Measurements from ENCODE around the gene ALG9. TPM values are rescaled to one million over a fixed set of nuclear protein-coding genes. Genes with fewer than 3 reads are reported as not detected.

Gene ALG9
- polyA plus RNA-seq, 3 donors = 7.4 to 7.9 (median 7.8) TPM

- no peak overlapping the region for H3K27ac Mint-ChIP-seq
- H3K27me3 Mint-ChIP-seq (ENCODE audit: low read depth in 3 of 3) = peaks cover 34 to 43% (median 37%) of the 10 kb centered on the region in 3 donors
- peaks cover 8 to 13% (median 13%) of the 10 kb centered on the region in 7 donors for H3K9me3 Mint-ChIP-seq
- Histone ChIP-seq H3K4me3 (replicated peaks in 1 of 3; ENCODE audit: low read depth in 2 of 3, low read length in 3 of 3) (no peak overlapping the region), H3K9ac (ENCODE audit: insufficient read depth, low read length, poor library complexity, severe bottlenecking) (no peak overlapping the region), H3K4me2 (replicated peaks; ENCODE audit: extremely low read depth, low read length, poor library complexity, severe bottlenecking) (no peak overlapping the region), H2AFZ (ENCODE audit: insufficient read depth, low read depth, low read length, poor library complexity, severe bottlenecking) (no peak overlapping the region), H3K79me2 (ENCODE audit: insufficient read depth, low read length) (no peaks in the 10 kb centered on the region), H3K36me3 (replicated peaks in 1 of 2; ENCODE audit: control insufficient read depth in 1 of 2, insufficient read depth in 2 of 2, low read length in 2 of 2) (no peaks in the 10 kb centered on the region), H3K9me3 (replicated peaks in 1 of 2; ENCODE audit: control insufficient read depth in 1 of 2, insufficient read depth in 1 of 2, low read length in 2 of 2) (peaks cover 4 to 10% of the 10 kb centered on the region in 2 donors), H3K27me3 (ENCODE audit: control insufficient read depth in 2 of 2, insufficient read depth in 2 of 2, low read length in 2 of 2) (peaks cover 13 to 35% of the 10 kb centered on the region in 2 donors), H3K4me1 (ENCODE audit: control insufficient read depth in 1 of 2, insufficient read depth in 2 of 2, low read length in 2 of 2) (no peaks in the 10 kb centered on the region), H3K27ac (ENCODE audit: low read depth in 1 of 2, low read length in 2 of 2) (no peak overlapping the region), H4K20me1 (ENCODE audit: insufficient read depth, low read length) (no peaks in the 10 kb centered on the region)
- TF ChIP-seq, protein P1, sequence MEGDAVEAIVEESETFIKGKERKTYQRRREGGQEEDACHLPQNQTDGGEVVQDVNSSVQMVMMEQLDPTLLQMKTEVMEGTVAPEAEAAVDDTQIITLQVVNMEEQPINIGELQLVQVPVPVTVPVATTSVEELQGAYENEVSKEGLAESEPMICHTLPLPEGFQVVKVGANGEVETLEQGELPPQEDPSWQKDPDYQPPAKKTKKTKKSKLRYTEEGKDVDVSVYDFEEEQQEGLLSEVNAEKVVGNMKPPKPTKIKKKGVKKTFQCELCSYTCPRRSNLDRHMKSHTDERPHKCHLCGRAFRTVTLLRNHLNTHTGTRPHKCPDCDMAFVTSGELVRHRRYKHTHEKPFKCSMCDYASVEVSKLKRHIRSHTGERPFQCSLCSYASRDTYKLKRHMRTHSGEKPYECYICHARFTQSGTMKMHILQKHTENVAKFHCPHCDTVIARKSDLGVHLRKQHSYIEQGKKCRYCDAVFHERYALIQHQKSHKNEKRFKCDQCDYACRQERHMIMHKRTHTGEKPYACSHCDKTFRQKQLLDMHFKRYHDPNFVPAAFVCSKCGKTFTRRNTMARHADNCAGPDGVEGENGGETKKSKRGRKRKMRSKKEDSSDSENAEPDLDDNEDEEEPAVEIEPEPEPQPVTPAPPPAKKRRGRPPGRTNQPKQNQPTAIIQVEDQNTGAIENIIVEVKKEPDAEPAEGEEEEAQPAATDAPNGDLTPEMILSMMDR (IDR thresholded peaks at IDR 0.05) = no peak
- H3K4me1 Mint-ChIP-seq = peaks cover 3% of the 10 kb centered on the region
- intact Hi-C loops (cut with micrococcal nuclease) = no loop called here
- H3K4me3 Mint-ChIP-seq = no peak overlapping the region
- no peak for DNase-seq
- H3K36me3 Mint-ChIP-seq = peaks cover 0 to 3% of the 10 kb centered on the region in 2 donors
- 100% methylated on average over 3 of the region's 5 CpGs for WGBS (ENCODE audit: insufficient coverage)
Measured at GRCh38 chr11:111909378-111909777, 38.0 kb upstream of the ALG9 start.

GRCh38 chr11:111908639-111909305 lies 37.4 kb upstream of the ALG9 start:
- H3K9me3 ChIP-seq (replicated peaks in 1 of 2; ENCODE audit: control insufficient read depth in 1 of 2, insufficient read depth in 1 of 2, low read length in 2 of 2) = peaks cover 4 to 11% of the 10 kb centered on the region in 2 donors
- Mint-ChIP-seq H3K9me3 (peaks cover 8 to 15% (median 13%) of the 10 kb centered on the region in 7 donors), H3K27ac (no peak overlapping the region), H3K27me3 (ENCODE audit: low read depth in 3 of 3) (peaks cover 32 to 37% (median 35%) of the 10 kb centered on the region in 3 donors), H3K4me3 (no peak overlapping the region), H3K36me3 (peaks cover 0 to 3% of the 10 kb centered on the region in 2 donors), H3K4me1 (peaks cover 3% of the 10 kb centered on the region)
- no peaks in the 10 kb centered on the region for H3K36me3 ChIP-seq (replicated peaks in 1 of 2; ENCODE audit: control insufficient read depth in 1 of 2, insufficient read depth in 2 of 2, low read length in 2 of 2)
- H3K4me2 ChIP-seq (replicated peaks; ENCODE audit: extremely low read depth, low read length, poor library complexity, severe bottlenecking) = no peak overlapping the region
- 94% methylated on average over 3 of the region's 5 CpGs for WGBS (ENCODE audit: insufficient coverage)
- H3K4me3 ChIP-seq (replicated peaks in 1 of 3; ENCODE audit: low read depth in 2 of 3, low read length in 3 of 3) = no peak overlapping the region
- no peaks in the 10 kb centered on the region for H3K4me1 ChIP-seq (ENCODE audit: control insufficient read depth in 1 of 2, insufficient read depth in 2 of 2, low read length in 2 of 2)
- H4K20me1 ChIP-seq (ENCODE audit: insufficient read depth, low read length) = no peaks in the 10 kb centered on the region
- H3K27ac ChIP-seq (ENCODE audit: low read depth in 1 of 2, low read length in 2 of 2) = no peak overlapping the region
- DNase-seq = no peak
- H3K79me2 ChIP-seq (ENCODE audit: insufficient read depth, low read length) = no peaks in the 10 kb centered on the region
- H3K9ac ChIP-seq (ENCODE audit: insufficient read depth, low read length, poor library complexity, severe bottlenecking) = no peak overlapping the region
- peaks cover 10 to 34% of the 10 kb centered on the region in 2 donors for H3K27me3 ChIP-seq (ENCODE audit: control insufficient read depth in 2 of 2, insufficient read depth in 2 of 2, low read length in 2 of 2)
- no peak overlapping the region for H2AFZ ChIP-seq (ENCODE audit: insufficient read depth, low read depth, low read length, poor library complexity, severe bottlenecking)
- TF ChIP-seq, protein P1 (IDR thresholded peaks at IDR 0.05) = no peak
- intact Hi-C loops (cut with micrococcal nuclease) = no loop called here
